Panc1 (cell line): ENCODE results near the gene LEKR1. TPM values are rescaled to one million over a fixed set of nuclear protein-coding genes. Genes with fewer than 3 reads are reported as not detected.

Experiments used
- ATAC-seq: fragments of 200-7000 bp; cut with Tn5 transposase; 2 replicates; pipeline ENCODE4 v1.9.1; 2020; ENCODE audit warnings: mild to moderate bottlenecking, moderate library complexity
- BruUV-seq: library from RNA; stranded (reverse); fragments of 400-500 nt; replicated peaks from 2 replicates; lab custom pipeline; 2021; lab: Mats Ljungman, UMichigan
- CTCF ChIA-PET: fragments of 300-600 bp; sonication (Branson Sonifier 250); formaldehyde crosslinking; loops from one replicate; lab custom pipeline; 2022; ENCODE audit warnings: antibody characterized with exemption; lab: Charles Lee
- POLR2A ChIA-PET: fragments of 300-600 bp; sonication (Branson Sonifier 250); formaldehyde crosslinking; loops from one replicate; lab custom pipeline; 2022; ENCODE audit warnings: antibody characterized with exemption; lab: Charles Lee
- DNase-seq: peaks from one replicate; pipeline ENCODE4 v3.0.0-alpha.2; 2010; ENCODE audit warnings: low read depth, low spot score
- H3K27ac ChIP-seq: 2 replicates; pipeline ENCODE4 v1.5.1; 2011; ENCODE audit warnings: mild to moderate bottlenecking, low read length, inconsistent platforms
- H3K27me3 ChIP-seq: fragments of 200-500 bp; sonication (Bioruptor generic); 2 replicates; pipeline ENCODE4 v1.6.0; 2014; ENCODE audit warnings: low read length, inconsistent platforms; ENCODE audit not compliant: control insufficient read depth, insufficient read depth
- H3K36me3 ChIP-seq: fragments of 200-500 bp; sonication (Bioruptor generic); 2 replicates; pipeline ENCODE4 v1.5.1; 2014; ENCODE audit warnings: inconsistent platforms, mild to moderate bottlenecking, low read length, moderate library complexity; ENCODE audit not compliant: control insufficient read depth, insufficient read depth
- H3K4me1 ChIP-seq: 2 replicates; pipeline ENCODE4 v1.5.1; 2011; ENCODE audit warnings: inconsistent platforms, mild to moderate bottlenecking, low read length, moderate library complexity; ENCODE audit not compliant: control insufficient read depth, insufficient read depth
- H3K4me3 ChIP-seq, 2 experiments: 2 replicates each; pipeline ENCODE4 v1.5.1; 2011 to 2012; ENCODE audit warnings: low read depth in 2 of 2, low read length in 2 of 2, mild to moderate bottlenecking in 2 of 2, inconsistent platforms in 1 of 2, moderate library complexity in 1 of 2
- H3K9me3 ChIP-seq: fragments of 200-500 bp; sonication (Bioruptor generic); 2 replicates; pipeline ENCODE4 v1.5.1; 2014; ENCODE audit warnings: low read depth, mild to moderate bottlenecking, inconsistent platforms, low read length, moderate library complexity; ENCODE audit not compliant: control insufficient read depth, insufficient read depth
- CTCF ChIP-seq: fragments of 450-650 bp; IDR thresholded peaks from 2 replicates; pipeline ENCODE4 v1.5.1; 2017; ENCODE audit warnings: mild to moderate bottlenecking
- POLR2AphosphoS5 ChIP-seq: IDR thresholded peaks from 2 replicates; pipeline ENCODE4 v1.6.1; 2012; ENCODE audit warnings: mild to moderate bottlenecking, low read depth, low read length, moderate library complexity
- REST ChIP-seq, 2 experiments: IDR thresholded peaks; 2 replicates each; pipeline ENCODE4 v1.6.1; 2011 to 2012; ENCODE audit warnings: low read depth in 2 of 2, control low read depth in 1 of 2, low read length in 1 of 2, mild to moderate bottlenecking in 1 of 2, moderate library complexity in 1 of 2; ENCODE audit not compliant: insufficient read depth in 1 of 2
- SIN3A ChIP-seq: IDR thresholded peaks from 2 replicates; pipeline ENCODE4 v1.6.1; 2012; ENCODE audit warnings: low read depth, mild to moderate bottlenecking, low read length, moderate library complexity, borderline replicate concordance; ENCODE audit not compliant: insufficient read depth
- TCF7L2 ChIP-seq: IDR thresholded peaks from 2 replicates; pipeline ENCODE4 v1.6.1; 2011; ENCODE audit warnings: mild to moderate bottlenecking, low read depth, low read length, inconsistent platforms
- in situ Hi-C: cut with HindIII; loops from 2 replicates; pipeline ENCODE4 v1.10.0; 2016; ENCODE audit warnings: low sequenced_read_pairs, low pct_unique_long_range_greater_than_20kb
- intact Hi-C: fragments of 100-400 bp; cut with micrococcal nuclease; formaldehyde crosslinking; loops from one replicate; pipeline ENCODE4 v1.10.0; 2022; ENCODE audit not compliant: unreplicated experiment
- total RNA-seq: library from RNA; stranded (reverse); gene quantifications from one replicate; pipeline ENCODE4 v1.2.1, GENCODE V29; 2021; ENCODE audit not compliant: unreplicated experiment

LEKR1 gene
- total RNA-seq, 1 experiment from 2014 or later: not detected

- DNase-seq (no peak), ATAC-seq (no peak)
- H3K27me3 ChIP-seq: no peaks in the 10 kb centered on the region
- no peaks in the 10 kb centered on the region for H3K36me3 ChIP-seq
- no peak overlapping the region for H3K27ac ChIP-seq
- CTCF ChIA-PET: no interaction called here
- POLR2A ChIA-PET: no interaction called here
- intact Hi-C loops: no loop called here
- H3K4me1 ChIP-seq: no peaks in the 10 kb centered on the region
- H3K4me3 ChIP-seq: no peak overlapping the region
- BruUV-seq: no TSS peak
- TF ChIP-seq POLR2AphosphoS5: no peak
- no peak for TF ChIP-seq REST (IDR thresholded peaks at IDR 0.05; ENCODE audit: insufficient read depth in 1 of 2, low read depth in 2 of 2, low read length in 1 of 2)
- no peak for TF ChIP-seq CTCF
- no peak for TF ChIP-seq SIN3A
- TF ChIP-seq TCF7L2: no peak
- in situ Hi-C loops: no loop called here
- peaks cover 4% of the 10 kb centered on the region; the same call in 1 of the 2 replicates for H3K9me3 ChIP-seq
Observed at GRCh38 chr3:157001221-157001957, 175.2 kb downstream of the LEKR1 start.

GRCh38 chr3:157021679-157022078 lies 195.5 kb downstream of the LEKR1 start:
- no peak overlapping the region for H3K4me3 ChIP-seq
- H3K27ac ChIP-seq: no peak overlapping the region
- no peaks in the 10 kb centered on the region for H3K4me1 ChIP-seq
- no peaks in the 10 kb centered on the region for H3K9me3 ChIP-seq
- CTCF ChIA-PET: no interaction called here
- intact Hi-C loops: no loop called here
- in situ Hi-C loops: no loop called here
- ATAC-seq (no peak), DNase-seq (no peak)
- no peaks in the 10 kb centered on the region for H3K27me3 ChIP-seq
- POLR2A ChIA-PET: no interaction called here
- H3K36me3 ChIP-seq: no peaks in the 10 kb centered on the region
- BruUV-seq: no TSS peak
- TF ChIP-seq REST (IDR thresholded peaks at IDR 0.05; ENCODE audit: insufficient read depth in 1 of 2, low read depth in 2 of 2, low read length in 1 of 2) (no peak), POLR2AphosphoS5 (no peak), SIN3A (no peak), CTCF (no peak), TCF7L2 (no peak)
